ENCODE data around the gene ZNF613.
"Not testable (repeated sequence)": the region's sequence is repeated elsewhere in the genome, so short reads cannot be mapped to it uniquely, and the experiment has no call there.

DNA sequence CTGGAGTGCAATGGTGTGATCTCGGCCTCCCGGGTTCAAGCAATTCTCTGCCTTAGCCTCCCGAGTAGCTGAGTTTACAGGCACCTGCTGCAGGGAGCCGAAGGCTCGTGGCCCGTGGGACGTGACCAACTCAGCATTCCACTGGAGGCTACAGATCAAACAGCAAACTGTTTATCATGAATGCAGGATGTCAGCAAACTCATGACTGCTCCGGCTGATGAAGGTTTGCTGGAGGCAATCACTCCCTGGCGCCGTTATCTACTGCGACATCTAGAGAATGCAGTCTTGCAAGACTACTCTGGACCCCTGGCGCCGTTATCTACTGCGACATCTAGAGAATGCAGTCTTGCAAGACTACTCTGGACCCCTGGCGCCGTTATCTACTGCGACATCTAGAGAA lies 48.5 kb downstream of the ZNF613 start:
- TF ChIP-seq, protein P1, sequence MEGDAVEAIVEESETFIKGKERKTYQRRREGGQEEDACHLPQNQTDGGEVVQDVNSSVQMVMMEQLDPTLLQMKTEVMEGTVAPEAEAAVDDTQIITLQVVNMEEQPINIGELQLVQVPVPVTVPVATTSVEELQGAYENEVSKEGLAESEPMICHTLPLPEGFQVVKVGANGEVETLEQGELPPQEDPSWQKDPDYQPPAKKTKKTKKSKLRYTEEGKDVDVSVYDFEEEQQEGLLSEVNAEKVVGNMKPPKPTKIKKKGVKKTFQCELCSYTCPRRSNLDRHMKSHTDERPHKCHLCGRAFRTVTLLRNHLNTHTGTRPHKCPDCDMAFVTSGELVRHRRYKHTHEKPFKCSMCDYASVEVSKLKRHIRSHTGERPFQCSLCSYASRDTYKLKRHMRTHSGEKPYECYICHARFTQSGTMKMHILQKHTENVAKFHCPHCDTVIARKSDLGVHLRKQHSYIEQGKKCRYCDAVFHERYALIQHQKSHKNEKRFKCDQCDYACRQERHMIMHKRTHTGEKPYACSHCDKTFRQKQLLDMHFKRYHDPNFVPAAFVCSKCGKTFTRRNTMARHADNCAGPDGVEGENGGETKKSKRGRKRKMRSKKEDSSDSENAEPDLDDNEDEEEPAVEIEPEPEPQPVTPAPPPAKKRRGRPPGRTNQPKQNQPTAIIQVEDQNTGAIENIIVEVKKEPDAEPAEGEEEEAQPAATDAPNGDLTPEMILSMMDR (IDR thresholded peaks at IDR 0.05; ENCODE audit: poor library complexity) = not testable (repeated sequence)
- TF ChIP-seq EZH2 (IDR thresholded peaks at IDR 0.05; ENCODE audit: borderline replicate concordance); EZH2phosphoT487 (IDR thresholded peaks at IDR 0.05; ENCODE audit: low read depth, severe bottlenecking, unreplicated experiment): not testable (repeated sequence)

Measured in hepatocyte (in vitro differentiated cells).